WTC11 (cell line): ENCODE measurements around the gene FAM53A. TPM values are rescaled to one million over a fixed set of nuclear protein-coding genes. Genes with fewer than 3 reads are reported as not detected.

Experiments
- ATAC-seq: fragments of 200-7000 bp; cut with Tn5 transposase; 2 replicates; pipeline ENCODE4 v1.10.0; 2021; ENCODE audit warnings: mild to moderate bottlenecking, moderate library complexity
- CTCF ChIA-PET: fragments of 300-600 bp; sonication (Branson Sonifier 250); formaldehyde crosslinking; loops from one replicate; lab custom pipeline; 2021; ENCODE audit warnings: antibody characterized with exemption; lab: Charles Lee
- POLR2A ChIA-PET: fragments of 350-600 bp; sonication (Branson Sonifier 250); formaldehyde crosslinking; loops from one replicate; lab custom pipeline; 2021; ENCODE audit warnings: antibody characterized with exemption; lab: Charles Lee
- DNase-seq: peaks from one replicate; pipeline ENCODE4 v3.0.0; 2021; ENCODE audit warnings: low spot score
- H3K27ac Mint-ChIP-seq: 2 replicates; pipeline ENCODE4 v1.8.0; 2021; ENCODE audit warnings: mixed read lengths
- H3K27me3 Mint-ChIP-seq: 2 replicates; pipeline ENCODE4 v1.8.0; 2021; ENCODE audit warnings: low read depth, mild to moderate bottlenecking, moderate library complexity, mixed read lengths
- H3K36me3 Mint-ChIP-seq: 2 replicates; pipeline ENCODE4 v1.8.0; 2021; ENCODE audit warnings: mixed read lengths
- H3K4me1 Mint-ChIP-seq: 2 replicates; pipeline ENCODE4 v1.8.0; 2022; ENCODE audit warnings: mixed read lengths
- H3K4me3 Mint-ChIP-seq: 2 replicates; pipeline ENCODE4 v1.8.0; 2021; ENCODE audit warnings: mild to moderate bottlenecking, moderate library complexity, mixed read lengths
- H3K9me3 Mint-ChIP-seq: 2 replicates; pipeline ENCODE4 v1.8.0; 2021; ENCODE audit warnings: mixed read lengths
- AFF4 ChIP-seq: sonication (generic); formaldehyde crosslinking; IDR thresholded peaks from 2 replicates; pipeline ENCODE4 v1.8.1; 2023; ENCODE audit warnings: mild to moderate bottlenecking, missing genetic modification reagents, borderline replicate concordance
- ARID4B ChIP-seq: sonication (generic); formaldehyde crosslinking; IDR thresholded peaks from 2 replicates; pipeline ENCODE4 v1.8.0; 2023; ENCODE audit warnings: missing genetic modification reagents, mild to moderate bottlenecking, borderline replicate concordance
- ATF6 ChIP-seq: sonication (generic); formaldehyde crosslinking; IDR thresholded peaks from 2 replicates; pipeline ENCODE4 v1.8.1; 2023; ENCODE audit warnings: mild to moderate bottlenecking, missing genetic modification reagents
- CREM ChIP-seq: sonication (generic); formaldehyde crosslinking; IDR thresholded peaks from 2 replicates; pipeline ENCODE4 v1.8.1; 2022; ENCODE audit warnings: mild to moderate bottlenecking, missing genetic modification reagents, moderate library complexity
- ETV6 ChIP-seq: sonication (generic); formaldehyde crosslinking; IDR thresholded peaks from 2 replicates; pipeline ENCODE4 v1.8.1; 2022; ENCODE audit warnings: mild to moderate bottlenecking, missing genetic modification reagents
- GABPB1 ChIP-seq: sonication (generic); formaldehyde crosslinking; IDR thresholded peaks from 2 replicates; pipeline ENCODE4 v1.8.1; 2023; ENCODE audit warnings: mild to moderate bottlenecking, missing genetic modification reagents
- IRF1 ChIP-seq: sonication (generic); formaldehyde crosslinking; IDR thresholded peaks from 2 replicates; pipeline ENCODE4 v1.8.0; 2023; ENCODE audit warnings: missing genetic modification reagents
- JUN ChIP-seq: sonication (generic); formaldehyde crosslinking; IDR thresholded peaks from 2 replicates; pipeline ENCODE4 v1.8.0; 2023; ENCODE audit warnings: mild to moderate bottlenecking, missing genetic modification reagents
- NFATC4 ChIP-seq: fragments of 250-450 bp; sonication (Bioruptor Pico); IDR thresholded peaks from 2 replicates; pipeline ENCODE4 v1.9.0; 2021; ENCODE audit warnings: mild to moderate bottlenecking
- NR1H2 ChIP-seq: sonication (generic); formaldehyde crosslinking; IDR thresholded peaks from 2 replicates; pipeline ENCODE4 v1.9.0; 2021; ENCODE audit warnings: mild to moderate bottlenecking, moderate library complexity, missing genetic modification reagents
- RELA ChIP-seq: sonication (generic); formaldehyde crosslinking; IDR thresholded peaks from 2 replicates; pipeline ENCODE4 v1.8.1; 2022; ENCODE audit warnings: missing genetic modification reagents, mild to moderate bottlenecking, borderline replicate concordance
- ZBTB43 ChIP-seq: sonication (generic); formaldehyde crosslinking; IDR thresholded peaks from 2 replicates; pipeline ENCODE4 v1.8.1; 2023; ENCODE audit warnings: mild to moderate bottlenecking, missing genetic modification reagents
- ZNF263 ChIP-seq: sonication (generic); formaldehyde crosslinking; IDR thresholded peaks from 2 replicates; pipeline ENCODE4 v1.8.1; 2022; ENCODE audit warnings: low read depth, mild to moderate bottlenecking, moderate library complexity, missing genetic modification reagents
- ZNF281 ChIP-seq: sonication (generic); formaldehyde crosslinking; IDR thresholded peaks from 2 replicates; pipeline ENCODE4 v1.8.0; 2023; ENCODE audit warnings: mild to moderate bottlenecking, missing genetic modification reagents
- ZNF416 ChIP-seq: fragments of 250-450 bp; sonication (Bioruptor Pico); IDR thresholded peaks from 2 replicates; pipeline ENCODE4 v1.9.0; 2021; ENCODE audit warnings: mild to moderate bottlenecking, inconsistent platforms
- ZNF423 ChIP-seq: fragments of 250-450 bp; sonication (Bioruptor Pico); IDR thresholded peaks from 2 replicates; pipeline ENCODE4 v2.1.2; 2022; ENCODE audit warnings: mild to moderate bottlenecking, moderate library complexity
- ZNF425 ChIP-seq: fragments of 250-450 bp; sonication (Bioruptor Pico); conservative IDR thresholded peaks from 2 replicates; pipeline ENCODE4 v1.9.0; 2021; ENCODE audit warnings: mild to moderate bottlenecking
- ZNF671 ChIP-seq: fragments of 250-450 bp; sonication (Bioruptor Pico); IDR thresholded peaks from 2 replicates; pipeline ENCODE4 v1.8.0; 2021; ENCODE audit warnings: mild to moderate bottlenecking
- total RNA-seq: library from RNA; stranded (reverse); gene quantifications from 3 replicates; pipeline ENCODE4 v1.2.3, GENCODE V29; 2021

FAM53A gene
- total RNA-seq, 1 experiment from 2014 or later: 2.9 TPM

- TF ChIP-seq ZNF425 (CRISPR knock-in tag) (no peak), JUN (CRISPR knock-in tag) (no peak)
Measured at GRCh38 chr4:1676605-1677525, 7.2 kb downstream of the FAM53A start (continued).

GRCh38 chr4:1675802-1676137 lies 8.3 kb downstream of the FAM53A start:
- Mint-ChIP-seq H3K27me3 (peaks cover under 1% of the 10 kb centered on the region; the same call in 1 of the 2 replicates), H3K27ac (no peak overlapping the region), H3K4me1 (no peaks in the 10 kb centered on the region; the same call in 1 of the 2 replicates), H3K4me3 (no peak overlapping the region), H3K9me3 (no peaks in the 10 kb centered on the region)
- DNase-seq: no peak
- no peak for ATAC-seq
- TF ChIP-seq ARID4B (CRISPR knock-in tag) (no peak), ETV6 (no peak), RELA (no peak), GABPB1 (no peak), ZNF423 (CRISPR knock-in tag) (no peak), NFATC4 (no peak), ZNF281 (no peak), NR1H2 (CRISPR knock-in tag) (no peak), AFF4 (CRISPR knock-in tag) (no peak), ZNF416 (no peak), ZNF263 (CRISPR knock-in tag) (no peak), IRF1 (CRISPR knock-in tag) (no peak), ZNF671 (CRISPR knock-in tag) (no peak), ZBTB43 (CRISPR knock-in tag) (no peak), CREM (CRISPR knock-in tag) (no peak), ATF6 (no peak)
- TF ChIP-seq, all 79 proteins: peak for 0
- H3K36me3 Mint-ChIP-seq: no peaks in the 10 kb centered on the region
- POLR2A ChIA-PET: no interaction called here
- CTCF ChIA-PET: no interaction called here
